BLaER1 treated with 17β-estradiol and CSF1 and Interleukin-3, amounts not matched to agents 10 nM and 100 nM (cell line): Measurements from ENCODE around the gene NKD2.
"Not testable (repeated sequence)": the region's sequence is repeated elsewhere in the genome, so short reads cannot be mapped to it uniquely, and the experiment has no call there.

Source experiments
- H3K27ac ChIP-seq, 11 experiments: shearing (Covaris generic); formaldehyde crosslinking; 2 replicates each; pipeline ENCODE4 v1.8.1; 2022
- H3K27me3 ChIP-seq, 11 experiments: shearing (Covaris generic); formaldehyde crosslinking; 2 replicates each; pipeline ENCODE4 v1.8.1; 2022
- H3K36me3 ChIP-seq, 11 experiments: shearing (Covaris generic); formaldehyde crosslinking; 2 replicates each; pipeline ENCODE4 v1.8.1; 2022
- H3K4me1 ChIP-seq, 10 experiments: shearing (Covaris generic); formaldehyde crosslinking; 2 replicates each; pipeline ENCODE4 v1.8.1; 2022
- H3K4me2 ChIP-seq, 11 experiments: shearing (Covaris generic); formaldehyde crosslinking; 2 replicates each; pipeline ENCODE4 v1.8.1; 2022
- H3K4me3 ChIP-seq, 10 experiments: shearing (Covaris generic); formaldehyde crosslinking; 2 replicates each; pipeline ENCODE4 v1.8.1; 2022
- H3K9ac ChIP-seq, 11 experiments: shearing (Covaris generic); formaldehyde crosslinking; 2 replicates each; pipeline ENCODE4 v1.8.1; 2022
- H3K9me3 ChIP-seq, 11 experiments: shearing (Covaris generic); formaldehyde crosslinking; replicated peaks in 1 of 11; 2 replicates each; pipeline ENCODE4 v1.8.1; 2022
- H4K20me1 ChIP-seq, 11 experiments: shearing (Covaris generic); formaldehyde crosslinking; 2 replicates each; pipeline ENCODE4 v1.8.1; 2022
- Cebpa-rat ChIP-seq, 11 experiments: shearing (Covaris generic); IDR thresholded peaks; 2 replicates each; pipeline ENCODE4 v1.8.1; 2022

The NKD2 gene

DNA sequence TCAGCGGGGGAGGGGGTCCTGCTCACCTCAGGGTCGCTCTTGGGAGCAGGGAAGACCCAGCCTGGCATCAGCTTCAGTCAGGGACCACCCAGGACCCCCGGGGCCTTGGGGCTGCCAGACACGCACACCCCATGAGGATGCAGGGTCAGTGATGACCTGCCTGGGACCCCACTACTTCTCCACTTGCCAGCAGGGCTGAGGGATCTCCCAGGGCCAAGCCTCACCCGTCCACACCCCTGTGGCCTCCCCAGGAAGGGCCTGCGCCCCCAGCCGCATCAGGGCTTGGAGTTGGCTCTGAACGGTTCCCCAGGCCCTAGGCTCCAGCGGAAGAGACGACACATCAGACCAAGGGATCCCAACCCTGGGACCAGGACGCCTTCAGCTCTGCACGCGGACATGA is 69.6 kb downstream of the NKD2 start:
- H3K9me3 ChIP-seq: no peaks in the 10 kb centered on the region
- no peaks in the 10 kb centered on the region for H3K27me3 ChIP-seq
- TF ChIP-seq Cebpa-rat (IDR thresholded peaks at IDR 0.05): no peak
- no peak overlapping the region for H3K4me3 ChIP-seq
- H3K9ac ChIP-seq: no peak overlapping the region
- H3K4me1 ChIP-seq: peaks cover 0 to 3% (median 0%) of the 10 kb centered on the region in 10 experiments; a peak in 1 of 20 replicates
- peaks cover 0 to 50% (median 15%) of the 10 kb centered on the region in 11 experiments; a peak in 9 of 22 replicates for H3K36me3 ChIP-seq
- no peak overlapping the region for H3K27ac ChIP-seq
- H3K4me2 ChIP-seq: no peak overlapping the region
- H4K20me1 ChIP-seq: peaks cover 0 to 27% (median 0%) of the 10 kb centered on the region in 11 experiments; a peak in 3 of 22 replicates

DNA sequence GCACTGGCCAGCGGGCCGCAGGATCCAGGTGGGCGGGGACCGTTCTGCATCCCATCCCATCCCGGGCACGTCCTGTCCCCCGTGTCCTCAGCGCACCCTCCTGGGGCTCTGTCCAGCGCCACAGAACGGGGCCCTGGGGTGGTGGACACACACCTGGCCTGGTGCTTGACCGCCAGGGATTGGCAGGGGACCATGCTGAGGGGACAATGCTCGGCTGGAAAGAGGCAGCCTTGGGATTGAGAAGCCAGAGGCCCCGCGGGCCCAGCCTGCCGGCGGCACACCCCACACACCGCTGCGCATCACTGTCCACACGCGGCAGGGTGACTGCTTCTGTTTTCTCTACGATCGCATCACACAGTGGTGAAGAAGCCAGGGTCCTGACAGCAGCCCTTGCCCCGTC is 70.2 kb downstream of the NKD2 start:
- Histone ChIP-seq H3K4me1 (peaks cover 0 to 10% (median 0%) of the 10 kb centered on the region in 10 experiments; a peak in 3 of 20 replicates), H3K36me3 (peaks cover 0 to 53% (median 17%) of the 10 kb centered on the region in 11 experiments; a peak in 10 of 22 replicates), H3K4me2 (no peak overlapping the region), H3K9me3 (no peaks in the 10 kb centered on the region; a peak in 1 of 22 replicates), H4K20me1 (peaks cover 0 to 27% (median 0%) of the 10 kb centered on the region in 11 experiments; a peak in 3 of 22 replicates), H3K9ac (no peak overlapping the region), H3K27ac (no peak overlapping the region), H3K27me3 (no peaks in the 10 kb centered on the region), H3K4me3 (no peak overlapping the region)
- no peak for TF ChIP-seq Cebpa-rat (IDR thresholded peaks at IDR 0.05)

DNA sequence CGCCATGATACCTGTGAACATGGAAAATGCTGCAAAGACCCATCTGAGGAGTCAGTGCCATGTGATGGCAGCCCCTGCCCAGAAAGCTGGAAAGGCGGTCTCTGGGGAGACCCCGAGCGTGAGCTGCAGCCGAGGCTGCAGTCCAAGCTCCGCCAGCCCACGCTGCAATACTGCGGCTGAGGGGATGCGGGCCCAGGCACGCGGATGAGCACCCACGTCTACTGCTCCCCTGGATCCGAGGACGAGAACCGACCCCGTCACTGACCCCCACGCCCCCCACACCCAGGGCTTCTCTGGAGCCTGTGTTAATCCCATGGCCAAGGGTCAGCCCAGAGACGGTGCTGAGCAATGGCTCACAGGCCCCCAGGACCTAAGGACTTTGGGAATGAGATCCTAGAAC is 70.9 kb downstream of the NKD2 start:
- no peak for TF ChIP-seq Cebpa-rat (IDR thresholded peaks at IDR 0.05)
- no peaks in the 10 kb centered on the region; a peak in 1 of 22 replicates for H3K9me3 ChIP-seq
- peaks cover 0 to 59% (median 16%) of the 10 kb centered on the region in 11 experiments; a peak in 10 of 22 replicates for H3K36me3 ChIP-seq
- no peak overlapping the region for H3K9ac ChIP-seq
- H3K27ac ChIP-seq: no peak overlapping the region
- H3K4me3 ChIP-seq: no peak overlapping the region
- no peak overlapping the region for H3K4me2 ChIP-seq
- peaks cover 0 to 11% (median 0%) of the 10 kb centered on the region in 10 experiments; a peak in 4 of 20 replicates for H3K4me1 ChIP-seq
- peaks cover 0 to 27% (median 0%) of the 10 kb centered on the region in 11 experiments; a peak in 3 of 22 replicates for H4K20me1 ChIP-seq
- H3K27me3 ChIP-seq: no peaks in the 10 kb centered on the region

DNA sequence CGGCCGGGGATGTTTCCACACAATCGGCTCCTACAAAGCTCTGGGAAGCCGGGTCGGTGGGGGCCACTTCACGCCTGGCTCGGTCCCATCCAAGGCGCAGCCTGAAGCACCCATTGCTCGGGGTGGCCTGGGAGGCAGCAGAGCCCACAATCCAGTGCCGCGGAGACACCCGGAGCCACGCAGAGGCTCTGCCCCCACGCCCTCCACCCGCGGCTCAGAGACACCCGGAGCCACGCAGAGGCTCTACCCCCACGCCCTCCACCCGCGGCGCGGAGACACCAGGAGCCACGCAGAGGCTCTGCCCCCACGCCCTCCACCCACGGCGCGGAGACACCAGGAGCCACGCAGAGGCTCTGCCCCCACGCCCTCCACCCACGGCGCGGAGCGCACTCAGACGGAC is 71.4 kb downstream of the NKD2 start:
- Histone ChIP-seq H3K27ac (no peak overlapping the region), H4K20me1 (peaks cover 0 to 27% (median 0%) of the 10 kb centered on the region in 11 experiments; a peak in 3 of 22 replicates), H3K9me3 (no peaks in the 10 kb centered on the region; a peak in 1 of 22 replicates), H3K4me3 (no peak overlapping the region), H3K27me3 (no peaks in the 10 kb centered on the region), H3K4me1 (peaks cover 0 to 11% (median 0%) of the 10 kb centered on the region in 10 experiments; a peak in 4 of 20 replicates), H3K4me2 (no peak overlapping the region), H3K9ac (no peak overlapping the region), H3K36me3 (peaks cover 0 to 62% (median 16%) of the 10 kb centered on the region in 11 experiments; a peak in 10 of 22 replicates)
- no peak for TF ChIP-seq Cebpa-rat (IDR thresholded peaks at IDR 0.05)

DNA sequence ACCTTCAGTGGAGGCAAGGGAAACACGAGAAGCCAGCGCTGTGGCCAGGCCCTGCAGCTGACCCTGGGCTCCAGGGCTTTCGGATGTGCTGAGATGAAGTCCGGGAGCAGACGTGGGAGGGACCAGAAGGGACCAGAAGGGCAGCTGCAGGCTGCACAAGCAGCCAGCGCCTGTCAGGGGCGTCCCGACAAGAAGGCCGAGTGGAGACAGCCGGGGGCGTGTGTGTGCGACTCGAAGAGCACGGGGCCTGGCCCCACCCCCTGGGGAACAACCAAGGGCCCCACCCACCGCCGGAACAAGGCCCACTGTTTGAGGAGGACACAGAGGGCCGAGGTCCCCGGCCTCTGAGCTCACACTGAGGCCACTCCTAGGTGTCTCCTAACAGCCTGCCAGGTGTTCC is 71.8 kb downstream of the NKD2 start:
- Histone ChIP-seq H4K20me1 (peaks cover 0 to 22% (median 0%) of the 10 kb centered on the region in 11 experiments; a peak in 3 of 22 replicates), H3K4me1 (peaks cover 0 to 11% (median 0%) of the 10 kb centered on the region in 10 experiments; a peak in 4 of 20 replicates), H3K4me3 (no peak overlapping the region), H3K9me3 (no peaks in the 10 kb centered on the region; a peak in 1 of 22 replicates), H3K4me2 (no peak overlapping the region), H3K27ac (no peak overlapping the region), H3K36me3 (peaks cover 0 to 62% (median 16%) of the 10 kb centered on the region in 11 experiments; a peak in 10 of 22 replicates), H3K27me3 (no peaks in the 10 kb centered on the region), H3K9ac (no peak overlapping the region)
- no peak for TF ChIP-seq Cebpa-rat (IDR thresholded peaks at IDR 0.05)

DNA sequence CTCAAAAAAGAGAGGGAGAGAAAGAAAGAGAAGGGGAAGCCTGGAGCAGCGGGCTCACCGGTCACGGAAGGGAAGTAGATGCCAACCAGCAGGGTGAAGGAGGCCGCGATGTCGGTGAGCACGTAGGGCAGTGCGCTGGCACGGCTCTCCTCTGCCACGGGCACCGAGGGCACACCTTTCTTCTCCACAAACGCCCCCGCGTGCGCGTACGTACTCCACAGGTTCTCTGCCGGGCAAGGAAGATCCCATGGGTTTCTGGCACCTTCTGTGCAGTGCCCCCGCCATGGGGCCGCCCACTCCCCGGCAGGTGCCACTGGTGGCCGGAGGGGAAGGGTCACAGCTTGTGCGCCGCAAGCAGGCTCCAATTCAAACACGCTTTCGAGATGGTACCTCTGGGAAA is 72.9 kb downstream of the NKD2 start:
- H3K9me3 ChIP-seq: no peaks in the 10 kb centered on the region; a peak in 1 of 22 replicates
- H3K4me2 ChIP-seq: no peak overlapping the region
- H3K4me1 ChIP-seq: peaks cover 0 to 11% (median 0%) of the 10 kb centered on the region in 10 experiments; a peak in 4 of 20 replicates
- H3K27ac ChIP-seq: no peak overlapping the region
- no peak overlapping the region for H3K4me3 ChIP-seq
- TF ChIP-seq Cebpa-rat (IDR thresholded peaks at IDR 0.05): no peak
- no peak overlapping the region for H3K9ac ChIP-seq
- no peaks in the 10 kb centered on the region for H3K27me3 ChIP-seq
- H3K36me3 ChIP-seq: peaks cover 0 to 61% (median 25%) of the 10 kb centered on the region in 11 experiments; a peak in 10 of 22 replicates
- H4K20me1 ChIP-seq: peaks cover 0 to 25% (median 0%) of the 10 kb centered on the region in 11 experiments; a peak in 3 of 22 replicates

DNA sequence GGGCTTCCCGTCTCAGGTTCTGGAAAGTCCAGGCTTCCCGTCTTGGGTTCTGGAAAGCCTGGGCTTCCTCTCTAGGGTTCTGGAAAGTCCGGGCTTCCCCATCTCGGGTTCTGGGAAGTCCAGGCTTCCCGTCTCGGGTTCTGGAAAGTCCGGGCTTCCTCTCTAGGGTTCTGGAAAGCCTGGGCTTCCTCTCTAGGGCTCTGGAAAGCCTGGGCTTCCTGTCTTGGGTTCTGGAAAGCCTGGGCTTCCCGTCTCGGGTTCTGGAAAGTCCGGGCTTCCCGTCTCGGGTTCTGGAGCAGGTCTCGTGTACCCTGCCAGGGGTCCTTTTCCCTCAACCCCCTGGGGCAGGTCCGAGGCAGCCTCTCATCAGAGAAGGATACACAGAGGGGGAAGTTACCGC is 74.4 kb downstream of the NKD2 start:
- not testable (repeated sequence) for H3K27me3 ChIP-seq, H3K27ac ChIP-seq, H3K9me3 ChIP-seq, H3K4me3 ChIP-seq
- Histone ChIP-seq H4K20me1 (peaks cover 0 to 27% (median 0%) of the 10 kb centered on the region in 11 experiments; a peak in 1 of 22 replicates), H3K4me1 (peaks cover 0 to 11% (median 0%) of the 10 kb centered on the region in 10 experiments; a peak in 4 of 20 replicates), H3K4me2 (peak overlapping the region in 1 of 11 experiments; percentile 37; a peak in 1 of 22 replicates), H3K9ac (0 out of 22 replicates have a peak overlapping the region, but pooled peaks of 1 of the 11 experiments have one; percentile 10), H3K36me3 (peaks cover 0 to 71% (median 40%) of the 10 kb centered on the region in 11 experiments; a peak in 10 of 22 replicates)

DNA sequence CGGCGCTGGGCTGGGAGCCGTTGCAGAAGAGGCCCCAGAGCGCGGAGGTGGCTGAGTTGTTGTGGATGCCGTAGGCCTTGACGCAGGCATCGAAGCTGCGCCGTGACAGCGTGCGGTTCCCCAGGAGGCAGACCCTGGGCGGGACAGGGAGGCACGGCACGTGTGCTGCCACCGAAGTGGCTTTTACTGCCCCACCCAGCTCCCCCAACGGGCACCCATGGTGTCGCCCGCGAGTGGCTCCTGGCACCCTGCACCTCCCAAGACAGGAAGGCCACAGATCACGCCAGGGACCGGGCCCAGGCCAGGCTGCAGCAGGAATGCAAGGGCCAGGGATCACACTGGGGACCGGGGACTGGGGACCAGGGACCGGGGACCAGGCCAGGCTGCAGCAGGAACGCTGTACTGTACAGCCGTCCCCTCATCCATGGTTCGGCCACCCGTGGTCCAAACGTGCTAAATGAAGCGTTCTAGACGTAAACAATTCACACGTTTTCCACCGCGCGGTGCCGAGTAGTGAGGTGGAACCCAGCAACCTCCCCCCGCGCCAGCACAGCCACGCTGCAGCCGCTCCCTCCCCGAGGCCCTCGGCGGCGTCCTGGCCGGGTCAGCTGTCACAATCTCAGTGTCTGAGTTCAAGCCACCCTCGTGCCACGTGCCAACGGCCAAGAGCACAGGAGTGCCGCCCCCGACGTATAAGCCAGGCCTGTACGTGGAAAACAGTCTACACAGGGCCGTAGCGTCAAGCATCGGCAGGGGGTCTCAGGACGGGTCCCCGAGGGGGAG is 75.4 kb downstream of the NKD2 start:
- Histone ChIP-seq H3K9ac (no peak overlapping the region), H3K27ac (no peak overlapping the region), H3K4me3 (no peak overlapping the region), H3K4me1 (peaks cover 0 to 11% (median 0%) of the 10 kb centered on the region in 10 experiments; a peak in 4 of 20 replicates), H3K9me3 (no peaks in the 10 kb centered on the region; a peak in 1 of 22 replicates), H3K4me2 (peak overlapping the region in 1 of 11 experiments; percentile 37; a peak in 1 of 22 replicates), H3K27me3 (no peaks in the 10 kb centered on the region), H3K36me3 (peaks cover 0 to 73% (median 46%) of the 10 kb centered on the region in 11 experiments; a peak in 10 of 22 replicates), H4K20me1 (peaks cover 0 to 25% (median 0%) of the 10 kb centered on the region in 11 experiments; a peak in 2 of 22 replicates)
- no peak for TF ChIP-seq Cebpa-rat (IDR thresholded peaks at IDR 0.05)

DNA sequence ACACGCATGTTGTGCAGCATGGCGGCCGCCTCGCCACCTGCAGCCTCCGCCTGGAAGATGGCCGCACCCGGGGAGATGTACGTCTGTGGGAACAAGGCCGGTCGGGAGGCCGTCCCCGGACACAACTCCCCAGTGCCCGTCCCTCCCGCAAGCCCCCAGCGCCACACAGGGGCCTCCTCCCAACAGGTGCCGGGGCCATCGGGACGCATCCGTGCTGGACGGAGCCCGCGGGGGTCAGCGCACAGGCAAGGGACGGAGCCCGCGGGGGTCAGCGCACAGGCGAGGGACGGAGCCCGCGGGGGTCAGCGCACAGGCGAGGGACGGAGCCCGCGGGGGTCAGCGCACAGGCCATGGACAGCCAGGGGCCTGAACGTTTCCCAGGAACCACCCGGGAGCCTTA is 76.8 kb downstream of the NKD2 start:
- Histone ChIP-seq H4K20me1 (peaks cover 0 to 29% (median 0%) of the 10 kb centered on the region in 11 experiments; a peak in 5 of 22 replicates), H3K4me2 (no peak overlapping the region), H3K27ac (no peak overlapping the region), H3K4me1 (peaks cover 0 to 11% (median 0%) of the 10 kb centered on the region in 10 experiments; a peak in 4 of 20 replicates), H3K27me3 (no peaks in the 10 kb centered on the region), H3K9me3 (no peaks in the 10 kb centered on the region; a peak in 1 of 22 replicates), H3K4me3 (no peak overlapping the region), H3K9ac (no peak overlapping the region), H3K36me3 (peaks cover 0 to 80% (median 39%) of the 10 kb centered on the region in 11 experiments; a peak in 10 of 22 replicates)
- TF ChIP-seq Cebpa-rat (IDR thresholded peaks at IDR 0.05): no peak
